GM06990 (cell line): ENCODE measurements around the gene TRIM47.
A peak's percentile ranks its signal among the peaks of the same experiment; 100 is the strongest.

Experiments
- DNase-seq: peaks from one replicate; pipeline ENCODE4 v3.0.0-alpha.2; 2011; ENCODE audit not compliant: insufficient read length; ENCODE audit errors: extremely low read depth
- H3K27me3 ChIP-seq: replicated peaks from 2 replicates; pipeline ENCODE4 v1.6.0; 2011; ENCODE audit warnings: low read length; ENCODE audit not compliant: control insufficient read depth, insufficient read depth
- H3K36me3 ChIP-seq: 2 replicates; pipeline ENCODE4 v1.5.1; 2011; ENCODE audit warnings: low read length; ENCODE audit not compliant: control insufficient read depth, insufficient read depth
- H3K4me3 ChIP-seq: replicated peaks from 2 replicates; pipeline ENCODE4 v1.5.1; 2011; ENCODE audit warnings: low read depth, mild to moderate bottlenecking, control low read depth, low read length
- TF ChIP-seq, protein P1 (sequence below): IDR thresholded peaks from 2 replicates; pipeline ENCODE4 v1.5.1; 2011; ENCODE audit warnings: low read length, control low read depth, mild to moderate bottlenecking, inconsistent platforms; ENCODE audit not compliant: insufficient read depth, poor library complexity, severe bottlenecking

The TRIM47 gene

DNA sequence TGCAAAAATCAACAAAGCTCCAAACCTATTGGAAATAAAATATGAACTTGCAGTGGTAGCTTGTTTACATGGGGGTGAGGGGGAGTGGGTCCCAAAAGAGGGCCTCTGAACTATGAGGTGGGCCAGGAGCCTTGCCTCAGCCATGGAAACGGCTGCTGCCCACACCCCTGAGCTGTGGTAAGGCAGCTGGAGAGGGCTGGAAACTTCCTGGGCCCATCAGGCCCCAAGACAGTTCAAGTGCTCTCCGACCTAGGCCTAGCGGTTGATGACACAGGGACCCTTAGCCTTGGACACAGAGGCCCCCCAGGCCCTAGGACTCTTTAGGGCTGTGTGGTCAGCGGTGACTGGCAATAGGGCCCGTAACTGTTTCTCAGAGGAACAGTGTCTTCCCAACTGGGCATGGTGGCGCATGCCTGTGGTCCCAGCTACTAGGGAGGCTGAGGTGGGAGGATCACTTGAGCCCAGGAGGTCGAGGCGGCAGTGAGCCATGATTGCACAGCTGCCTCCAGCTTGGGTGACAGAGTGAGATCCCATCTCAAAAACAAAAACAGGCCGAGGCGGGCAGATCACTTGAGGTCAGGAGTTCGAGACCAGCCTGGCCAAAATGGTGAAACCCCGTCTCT is 52.5 kb downstream of the TRIM47 start:
- Histone ChIP-seq H3K27me3 (no peaks in the 10 kb centered on the region), H3K4me3 (no peak overlapping the region), H3K36me3 (peaks cover 34% of the 10 kb centered on the region)
- TF ChIP-seq, protein P1, sequence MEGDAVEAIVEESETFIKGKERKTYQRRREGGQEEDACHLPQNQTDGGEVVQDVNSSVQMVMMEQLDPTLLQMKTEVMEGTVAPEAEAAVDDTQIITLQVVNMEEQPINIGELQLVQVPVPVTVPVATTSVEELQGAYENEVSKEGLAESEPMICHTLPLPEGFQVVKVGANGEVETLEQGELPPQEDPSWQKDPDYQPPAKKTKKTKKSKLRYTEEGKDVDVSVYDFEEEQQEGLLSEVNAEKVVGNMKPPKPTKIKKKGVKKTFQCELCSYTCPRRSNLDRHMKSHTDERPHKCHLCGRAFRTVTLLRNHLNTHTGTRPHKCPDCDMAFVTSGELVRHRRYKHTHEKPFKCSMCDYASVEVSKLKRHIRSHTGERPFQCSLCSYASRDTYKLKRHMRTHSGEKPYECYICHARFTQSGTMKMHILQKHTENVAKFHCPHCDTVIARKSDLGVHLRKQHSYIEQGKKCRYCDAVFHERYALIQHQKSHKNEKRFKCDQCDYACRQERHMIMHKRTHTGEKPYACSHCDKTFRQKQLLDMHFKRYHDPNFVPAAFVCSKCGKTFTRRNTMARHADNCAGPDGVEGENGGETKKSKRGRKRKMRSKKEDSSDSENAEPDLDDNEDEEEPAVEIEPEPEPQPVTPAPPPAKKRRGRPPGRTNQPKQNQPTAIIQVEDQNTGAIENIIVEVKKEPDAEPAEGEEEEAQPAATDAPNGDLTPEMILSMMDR = no peak
- DNase-seq = peak; percentile 3

DNA sequence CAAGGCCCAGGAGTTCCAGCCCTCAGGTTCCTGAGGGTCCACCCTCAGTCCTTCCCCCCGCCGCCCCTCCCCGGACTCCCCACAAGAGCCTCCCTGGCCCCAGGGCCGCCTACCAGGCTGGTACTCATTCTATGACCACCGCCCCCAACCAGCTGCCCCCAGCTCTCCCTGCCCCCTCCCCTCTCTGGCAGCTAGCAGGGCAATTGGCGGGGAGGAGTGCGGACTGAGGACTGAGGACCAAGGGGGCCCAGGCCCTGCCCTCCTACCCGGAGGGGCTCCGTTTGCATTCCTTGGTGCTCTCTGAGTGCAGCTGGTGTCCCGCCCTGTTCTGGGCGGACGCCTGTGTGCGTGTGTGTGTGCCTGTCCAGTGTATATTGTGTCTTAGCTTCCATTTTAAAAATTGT is 53.2 kb downstream of the TRIM47 start:
- Histone ChIP-seq H3K4me3 (no peak overlapping the region), H3K36me3 (peaks cover 39% of the 10 kb centered on the region), H3K27me3 (no peaks in the 10 kb centered on the region)
- DNase-seq = no peak
- TF ChIP-seq, protein P1 = no peak

DNA sequence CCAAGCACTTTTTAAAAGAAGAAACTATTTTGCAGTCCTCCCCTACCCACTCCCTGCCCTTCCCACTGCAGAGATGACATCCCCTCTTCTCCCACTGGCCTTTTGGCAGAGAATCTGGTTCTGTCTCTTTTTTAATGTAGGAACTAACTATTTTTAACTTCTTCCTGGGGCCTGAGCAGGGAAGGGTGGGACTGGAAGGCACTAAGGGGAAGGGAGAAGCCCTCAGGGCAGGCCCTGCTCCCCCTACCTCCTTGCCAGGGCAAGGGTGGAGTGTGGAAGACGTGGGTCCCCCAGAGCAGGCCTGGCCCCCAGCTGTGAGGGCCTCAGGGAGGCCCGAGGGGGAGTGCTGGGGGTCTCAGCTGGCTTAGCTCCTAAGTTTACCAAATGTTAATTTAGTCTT is 53.7 kb downstream of the TRIM47 start:
- TF ChIP-seq, protein P1 = no peak
- Histone ChIP-seq H3K36me3 (peaks cover 39% of the 10 kb centered on the region), H3K27me3 (no peaks in the 10 kb centered on the region), H3K4me3 (no peak overlapping the region)
- peak; percentile 6 for DNase-seq
